ENCODE results near the gene SEMA5A.
A peak's percentile ranks its signal among the peaks of the same experiment; 100 is the strongest.

Gene SEMA5A

DNA sequence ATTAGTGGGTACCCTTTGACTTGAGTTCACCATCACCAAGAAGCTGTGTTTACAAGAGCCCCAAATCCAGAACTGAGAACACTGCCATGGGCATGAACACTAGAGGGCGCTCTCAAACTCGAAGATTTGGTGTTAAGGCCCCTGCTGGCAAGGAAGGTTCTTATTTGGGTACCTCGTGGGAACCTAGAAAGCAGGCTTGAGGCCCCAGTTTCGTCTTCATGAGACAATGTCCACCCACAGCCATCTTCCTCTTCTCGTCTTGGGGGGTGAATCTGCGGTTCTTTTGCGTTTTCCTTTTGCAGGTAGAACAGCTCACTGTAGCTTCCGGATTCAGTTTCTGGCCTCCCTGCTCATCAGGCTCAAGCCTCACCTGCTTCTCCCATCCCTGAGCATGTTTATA is 184.0 kb downstream of the SEMA5A start:
- no peak overlapping the region for H3K4me3 ChIP-seq (ENCODE audit: insufficient read depth in 1 of 2, low read depth in 1 of 2, low read length in 2 of 2)
- no peak overlapping the region for H2BK120ac ChIP-seq (ENCODE audit: low read depth, low read length)
- no peak overlapping the region for H3K14ac ChIP-seq (ENCODE audit: low read length in 2 of 2)
- no peak overlapping the region for H3K9ac ChIP-seq (ENCODE audit: low read length)
- DNase-seq, result peak; percentile 58
- no peak overlapping the region for H2AFZ ChIP-seq (ENCODE audit: low read depth, low read length)
- H2BK5ac ChIP-seq (ENCODE audit: low read depth, low read length, poor library complexity, severe bottlenecking), result no peak overlapping the region
- no peak overlapping the region for H3K4ac ChIP-seq (ENCODE audit: low read depth in 1 of 2, low read length in 2 of 2)
- H3K4me1 ChIP-seq (ENCODE audit: control insufficient read depth, insufficient read depth, low read depth, low read length), result peaks cover 11% of the 10 kb centered on the region
- H2BK12ac ChIP-seq (ENCODE audit: low read length in 2 of 2), result no peak overlapping the region
- no peak overlapping the region for H4K8ac ChIP-seq (ENCODE audit: low read length)
- WGBS, result 58% methylated on average over 8 of the region's 8 CpGs
- H2BK15ac ChIP-seq (ENCODE audit: low read depth, poor library complexity, severe bottlenecking), result no peak overlapping the region
- H3K27me3 ChIP-seq (ENCODE audit: control insufficient read depth in 1 of 2, insufficient read depth in 1 of 2, low read length in 2 of 2), result no peaks in the 10 kb centered on the region
- no peaks in the 10 kb centered on the region for H3K9me3 ChIP-seq (ENCODE audit: control insufficient read depth, low read length)
- H3K18ac ChIP-seq (ENCODE audit: low read depth in 1 of 2, low read length in 2 of 2), result no peak overlapping the region
- peaks cover 16% of the 10 kb centered on the region for H3K79me1 ChIP-seq (replicated peaks; ENCODE audit: low read length, poor library complexity, severe bottlenecking)
- H3K27ac ChIP-seq (ENCODE audit: low read length, poor library complexity, severe bottlenecking), result no peak overlapping the region
- no peak overlapping the region for H2AK5ac ChIP-seq (ENCODE audit: low read length, severe bottlenecking)
- no peak overlapping the region for H4K91ac ChIP-seq (ENCODE audit: low read length)
- H3K4me2 ChIP-seq (ENCODE audit: low read length, poor library complexity, severe bottlenecking), result no peak overlapping the region
- no peak overlapping the region for H3K23ac ChIP-seq (ENCODE audit: low read length in 2 of 2)
- peaks cover 0 to 2% of the 10 kb centered on the region in 2 experiments for H3K36me3 ChIP-seq (ENCODE audit: control insufficient read depth in 1 of 2, insufficient read depth in 2 of 2, low read depth in 1 of 2, low read length in 2 of 2)

DNA sequence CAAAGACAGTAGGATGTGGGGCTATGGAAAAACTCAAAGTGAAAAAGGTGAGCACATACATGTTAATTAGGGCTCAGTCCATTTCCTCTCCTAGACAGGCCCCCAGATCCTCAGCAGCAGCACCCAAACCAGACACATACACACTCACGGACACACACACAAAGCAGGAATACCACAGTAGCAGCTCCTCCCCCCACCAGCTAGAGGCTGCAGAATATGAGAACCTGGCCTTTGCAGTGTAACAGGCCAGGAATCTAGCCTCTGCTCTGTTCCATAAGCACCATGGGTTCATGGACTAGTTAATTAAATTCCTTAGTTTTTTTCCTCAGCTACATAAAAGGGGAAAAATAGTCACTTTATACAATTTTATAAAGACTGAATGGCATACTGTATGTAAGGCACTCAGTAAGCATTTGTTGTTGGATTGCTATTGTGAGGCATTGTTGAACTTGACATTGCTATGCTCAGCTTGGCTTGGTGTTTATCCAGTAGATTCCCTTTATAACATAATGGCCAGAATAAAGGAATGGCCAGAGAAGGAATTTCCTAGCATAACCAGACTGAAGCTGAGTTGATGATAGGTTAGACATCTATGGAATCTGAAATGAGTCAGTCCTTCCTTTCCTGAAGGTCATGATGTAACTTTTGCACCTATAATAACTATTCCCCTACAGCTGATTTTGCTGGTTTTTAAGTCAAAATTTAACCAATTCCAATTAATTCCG is 186.8 kb downstream of the SEMA5A start:
- Histone ChIP-seq H3K27me3 (ENCODE audit: control insufficient read depth in 1 of 2, insufficient read depth in 1 of 2, low read length in 2 of 2) (no peaks in the 10 kb centered on the region), H2AK5ac (ENCODE audit: low read length, severe bottlenecking) (no peak overlapping the region), H4K8ac (ENCODE audit: low read length) (no peak overlapping the region), H3K79me1 (replicated peaks; ENCODE audit: low read length, poor library complexity, severe bottlenecking) (peaks cover 19% of the 10 kb centered on the region), H3K9me3 (ENCODE audit: control insufficient read depth, low read length) (no peaks in the 10 kb centered on the region), H3K4me3 (ENCODE audit: insufficient read depth in 1 of 2, low read depth in 1 of 2, low read length in 2 of 2) (no peak overlapping the region), H3K4me1 (ENCODE audit: control insufficient read depth, insufficient read depth, low read depth, low read length) (peaks cover 10% of the 10 kb centered on the region), H2AFZ (ENCODE audit: low read depth, low read length) (no peak overlapping the region), H3K23ac (ENCODE audit: low read length in 2 of 2) (no peak overlapping the region), H3K9ac (ENCODE audit: low read length) (no peak overlapping the region), H4K91ac (ENCODE audit: low read length) (no peak overlapping the region), H2BK15ac (ENCODE audit: low read depth, poor library complexity, severe bottlenecking) (no peak overlapping the region), H2BK12ac (ENCODE audit: low read length in 2 of 2) (peak overlapping the region; percentile 20 to 80), H3K14ac (ENCODE audit: low read length in 2 of 2) (peak overlapping the region in 1 of 2 experiments; percentile 35), H3K4me2 (ENCODE audit: low read length, poor library complexity, severe bottlenecking) (no peak overlapping the region), H3K36me3 (ENCODE audit: control insufficient read depth in 1 of 2, insufficient read depth in 2 of 2, low read depth in 1 of 2, low read length in 2 of 2) (peaks cover 0 to 2% of the 10 kb centered on the region in 2 experiments), H3K18ac (ENCODE audit: low read depth in 1 of 2, low read length in 2 of 2) (peak overlapping the region in 1 of 2 experiments; percentile 65), H2BK5ac (ENCODE audit: low read depth, low read length, poor library complexity, severe bottlenecking) (peak overlapping the region; percentile 36), H2BK120ac (ENCODE audit: low read depth, low read length) (no peak overlapping the region), H3K4ac (ENCODE audit: low read depth in 1 of 2, low read length in 2 of 2) (no peak overlapping the region), H3K27ac (ENCODE audit: low read length, poor library complexity, severe bottlenecking) (peak overlapping the region; percentile 96)
- WGBS, result 68% methylated on average over 2 of the region's 2 CpGs
- DNase-seq, result peak; percentile 59

DNA sequence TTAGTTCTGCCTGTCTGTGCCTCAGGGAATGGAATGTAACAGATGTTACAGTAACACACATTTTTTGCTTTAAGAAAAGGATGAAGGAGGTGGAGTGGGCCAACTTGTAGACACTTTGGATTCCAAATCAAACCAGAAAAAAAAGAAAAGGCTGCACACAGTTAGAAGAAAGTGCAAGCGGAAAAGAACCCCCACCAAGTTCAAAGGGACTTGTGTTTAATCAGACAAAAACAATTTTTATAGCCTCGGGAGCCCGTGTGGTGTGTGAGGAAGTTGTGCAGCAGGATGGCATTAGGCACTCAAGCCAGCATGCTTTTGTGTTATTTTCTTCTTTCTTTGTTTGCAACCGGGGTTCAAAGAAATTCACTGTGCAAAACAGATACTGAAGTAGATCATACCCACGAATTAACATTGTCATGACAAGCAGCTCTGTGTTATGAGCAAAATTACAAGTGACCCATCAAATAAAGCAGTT is 189.5 kb downstream of the SEMA5A start:
- Histone ChIP-seq H2BK12ac (ENCODE audit: low read length in 2 of 2) (peak overlapping the region in 1 of 2 experiments; percentile 21), H3K18ac (ENCODE audit: low read depth in 1 of 2, low read length in 2 of 2) (no peak overlapping the region), H2AFZ (ENCODE audit: low read depth, low read length) (no peak overlapping the region), H3K27me3 (ENCODE audit: control insufficient read depth in 1 of 2, insufficient read depth in 1 of 2, low read length in 2 of 2) (no peaks in the 10 kb centered on the region), H3K4ac (ENCODE audit: low read depth in 1 of 2, low read length in 2 of 2) (no peak overlapping the region), H3K4me3 (ENCODE audit: insufficient read depth in 1 of 2, low read depth in 1 of 2, low read length in 2 of 2) (no peak overlapping the region), H3K79me1 (replicated peaks; ENCODE audit: low read length, poor library complexity, severe bottlenecking) (peaks cover 13% of the 10 kb centered on the region), H3K36me3 (ENCODE audit: control insufficient read depth in 1 of 2, insufficient read depth in 2 of 2, low read depth in 1 of 2, low read length in 2 of 2) (peaks cover 0 to 2% of the 10 kb centered on the region in 2 experiments), H3K4me2 (ENCODE audit: low read length, poor library complexity, severe bottlenecking) (no peak overlapping the region), H3K4me1 (ENCODE audit: control insufficient read depth, insufficient read depth, low read depth, low read length) (peaks cover 10% of the 10 kb centered on the region), H2BK5ac (ENCODE audit: low read depth, low read length, poor library complexity, severe bottlenecking) (no peak overlapping the region), H2BK15ac (ENCODE audit: low read depth, poor library complexity, severe bottlenecking) (no peak overlapping the region), H3K27ac (ENCODE audit: low read length, poor library complexity, severe bottlenecking) (peak overlapping the region; percentile 19), H3K9me3 (ENCODE audit: control insufficient read depth, low read length) (no peaks in the 10 kb centered on the region), H4K91ac (ENCODE audit: low read length) (no peak overlapping the region), H3K14ac (ENCODE audit: low read length in 2 of 2) (no peak overlapping the region), H4K8ac (ENCODE audit: low read length) (no peak overlapping the region), H3K9ac (ENCODE audit: low read length) (no peak overlapping the region), H2AK5ac (ENCODE audit: low read length, severe bottlenecking) (no peak overlapping the region), H2BK120ac (ENCODE audit: low read depth, low read length) (no peak overlapping the region), H3K23ac (ENCODE audit: low read length in 2 of 2) (no peak overlapping the region)
- no peak for DNase-seq
- WGBS, result 72% methylated on average over 4 of the region's 5 CpGs

DNA sequence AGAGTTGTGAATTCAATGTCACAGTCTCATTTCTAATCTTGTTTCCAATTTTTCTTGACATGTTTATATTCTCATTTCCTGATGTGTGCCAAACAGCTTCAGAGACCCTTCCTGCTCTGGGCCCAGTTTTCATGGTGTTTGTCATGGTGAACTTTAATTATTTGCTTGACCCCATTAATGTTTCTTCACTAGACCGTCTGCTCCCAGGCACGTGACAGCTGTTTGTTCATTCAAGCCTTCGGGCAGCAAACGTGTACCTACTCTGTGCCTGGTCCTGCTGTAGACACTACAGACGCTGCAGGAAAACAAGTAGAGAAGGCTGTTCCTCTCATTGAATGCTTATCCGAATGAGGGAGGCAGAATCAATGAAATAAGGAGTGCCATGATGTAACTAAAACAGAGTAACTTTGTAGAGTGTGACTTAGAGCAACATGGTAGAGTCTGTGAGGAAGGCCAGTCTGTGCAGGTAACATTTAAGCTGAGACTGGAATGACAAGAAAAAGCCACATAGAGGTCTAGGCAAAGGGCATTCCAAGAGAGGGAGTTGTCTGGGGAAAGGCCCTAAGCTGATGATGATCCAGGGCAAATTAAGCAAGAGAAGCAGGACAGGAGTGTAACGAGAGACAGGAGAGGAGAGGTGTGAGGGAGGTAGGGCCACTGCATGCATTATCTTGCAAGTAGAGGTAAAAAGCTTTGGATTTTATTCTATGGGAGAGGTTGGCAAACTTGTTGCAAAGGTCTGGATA is 191.4 kb downstream of the SEMA5A start:
- no peak overlapping the region for H3K27ac ChIP-seq (ENCODE audit: low read length, poor library complexity, severe bottlenecking)
- H3K4me2 ChIP-seq (ENCODE audit: low read length, poor library complexity, severe bottlenecking), result no peak overlapping the region
- DNase-seq, result no peak
- H3K9ac ChIP-seq (ENCODE audit: low read length), result no peak overlapping the region
- no peak overlapping the region for H4K8ac ChIP-seq (ENCODE audit: low read length)
- H3K36me3 ChIP-seq (ENCODE audit: control insufficient read depth in 1 of 2, insufficient read depth in 2 of 2, low read depth in 1 of 2, low read length in 2 of 2), result peaks cover 0 to 2% of the 10 kb centered on the region in 2 experiments
- no peak overlapping the region for H2AK5ac ChIP-seq (ENCODE audit: low read length, severe bottlenecking)
- H3K9me3 ChIP-seq (ENCODE audit: control insufficient read depth, low read length), result no peaks in the 10 kb centered on the region
- no peak overlapping the region for H2AFZ ChIP-seq (ENCODE audit: low read depth, low read length)
- no peak overlapping the region for H3K14ac ChIP-seq (ENCODE audit: low read length in 2 of 2)
- 59% methylated on average over 7 of the region's 7 CpGs for WGBS
- peak overlapping the region in 1 of 2 experiments; percentile 61 for H3K18ac ChIP-seq (ENCODE audit: low read depth in 1 of 2, low read length in 2 of 2)
- no peak overlapping the region for H2BK15ac ChIP-seq (ENCODE audit: low read depth, poor library complexity, severe bottlenecking)
- peak overlapping the region in 1 of 2 experiments; percentile 23 for H2BK12ac ChIP-seq (ENCODE audit: low read length in 2 of 2)
- no peak overlapping the region for H2BK5ac ChIP-seq (ENCODE audit: low read depth, low read length, poor library complexity, severe bottlenecking)
- peaks cover 15% of the 10 kb centered on the region for H3K79me1 ChIP-seq (replicated peaks; ENCODE audit: low read length, poor library complexity, severe bottlenecking)
- no peak overlapping the region for H2BK120ac ChIP-seq (ENCODE audit: low read depth, low read length)
- H3K4ac ChIP-seq (ENCODE audit: low read depth in 1 of 2, low read length in 2 of 2), result no peak overlapping the region
- H3K4me1 ChIP-seq (ENCODE audit: control insufficient read depth, insufficient read depth, low read depth, low read length), result peaks cover 12% of the 10 kb centered on the region
- no peak overlapping the region for H4K91ac ChIP-seq (ENCODE audit: low read length)
- no peaks in the 10 kb centered on the region for H3K27me3 ChIP-seq (ENCODE audit: control insufficient read depth in 1 of 2, insufficient read depth in 1 of 2, low read length in 2 of 2)
- H3K4me3 ChIP-seq (ENCODE audit: insufficient read depth in 1 of 2, low read depth in 1 of 2, low read length in 2 of 2), result no peak overlapping the region
- no peak overlapping the region for H3K23ac ChIP-seq (ENCODE audit: low read length in 2 of 2)

Measured in mesenchymal stem cell (in vitro differentiated cells and primary cell).